Head of caudate nucleus (tissue), 42 donors: Measurements from ENCODE around the gene STAMBPL1.

Source experiments
- DNase-seq, 42 donors: peaks; one replicate each; pipeline versions ENCODE4 v3.0.0 to v3.0.0-alpha.2; 2020 to 2021; ENCODE audit warnings: mixed read lengths in 7 of 42
- intact Hi-C: fragments of 100-400 bp; cut with DNase I; formaldehyde crosslinking; loops from one replicate; pipeline ENCODE4 v1.15.0; 2022

The STAMBPL1 gene

GRCh38 chr10:88964869-88965415 lies 84.9 kb downstream of the STAMBPL1 start:
- DNase-seq = no peak
- intact Hi-C loops = no loop called here

DNA sequence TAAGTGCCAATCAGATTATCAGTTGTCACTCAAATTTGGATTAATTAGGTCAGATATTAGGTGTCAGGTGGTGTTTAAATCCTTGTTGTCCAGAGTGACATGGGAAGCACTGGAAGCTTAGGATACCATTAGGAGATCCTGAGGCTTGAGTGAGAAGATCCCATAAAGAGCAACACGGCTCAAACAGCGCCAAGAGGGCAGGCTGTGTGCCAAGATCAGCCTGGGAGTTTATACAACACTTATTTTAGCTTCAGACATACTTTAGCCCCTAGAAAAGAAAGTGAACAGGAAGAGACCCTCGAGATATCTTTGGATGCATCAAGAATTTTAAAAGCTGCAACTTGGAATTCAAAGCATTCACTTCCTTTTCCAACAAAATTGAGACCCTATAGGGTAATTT lies 86.8 kb downstream of the STAMBPL1 start:
- DNase-seq = no peak
- intact Hi-C loops = no loop called here

- DNase-seq = no peak
- intact Hi-C loops = no loop called here
Observed at GRCh38 chr10:88968391-88968790, 88.3 kb downstream of the STAMBPL1 start.

DNA sequence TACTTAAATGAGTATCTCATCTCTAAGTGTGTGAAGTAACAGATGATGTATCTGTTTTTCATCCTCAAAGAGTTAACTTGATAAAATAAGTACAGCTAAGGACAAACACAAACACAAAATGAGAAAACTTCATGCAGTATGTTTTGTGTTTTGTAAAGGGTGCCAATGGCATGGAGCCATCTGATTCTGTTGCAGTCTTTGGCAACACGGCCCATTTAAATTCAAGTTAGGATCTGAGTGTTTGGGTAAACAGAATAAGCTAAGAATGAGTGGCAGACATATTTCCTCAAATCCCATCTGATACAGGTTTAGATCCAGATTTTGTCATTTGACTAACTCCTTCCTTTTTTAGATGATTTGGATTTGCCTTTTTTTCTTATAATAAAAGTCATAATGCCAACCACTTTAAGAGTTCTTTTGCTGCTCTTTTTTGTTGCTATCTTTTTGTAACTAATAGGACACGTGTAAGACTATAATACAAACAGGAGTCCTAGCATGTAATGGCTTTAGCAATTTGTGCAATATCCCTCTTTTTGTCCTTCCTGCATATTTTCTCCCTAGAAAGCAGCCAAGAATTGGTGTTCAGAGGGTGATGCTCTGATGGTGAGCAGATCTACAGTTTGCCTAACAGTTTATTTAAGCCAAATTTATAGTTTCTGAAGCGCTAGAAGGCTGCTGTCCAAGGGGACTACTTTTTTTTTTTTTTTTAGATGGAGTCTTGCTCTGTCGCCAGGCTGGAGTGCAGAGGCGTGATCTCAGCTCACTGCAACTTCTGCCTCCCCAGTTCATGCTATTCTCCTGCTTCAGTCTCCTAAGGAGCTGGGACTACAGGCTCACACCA lies 91.4 kb downstream of the STAMBPL1 start:
- no peak for DNase-seq
- intact Hi-C loops = no loop called here
